Measurements from ENCODE around the gene SLC19A1.
A peak's percentile ranks its signal among the peaks of the same experiment; 100 is the strongest.

The SLC19A1 gene

GRCh38 chr21:45525910-45526306 is 16.3 kb downstream of the SLC19A1 start:
- peaks cover 4 to 9% of the 10 kb centered on the region in 2 donors for H3K4me1 ChIP-seq (ENCODE audit: control insufficient read depth in 2 of 2, insufficient read depth in 2 of 2, low read length in 2 of 2)
- no peaks in the 10 kb centered on the region for H3K27me3 ChIP-seq (ENCODE audit: control insufficient read depth in 2 of 2, insufficient read depth in 2 of 2, low read length in 2 of 2)
- H3K36me3 ChIP-seq (ENCODE audit: control insufficient read depth in 2 of 2, insufficient read depth in 2 of 2, low read length in 2 of 2), result peaks cover 12 to 20% of the 10 kb centered on the region in 2 donors
- no peak overlapping the region for H3K9ac ChIP-seq (ENCODE audit: low read depth in 1 of 2, low read length in 2 of 2)
- peaks cover 0 to 2% of the 10 kb centered on the region in 2 donors for H3K9me3 ChIP-seq (ENCODE audit: control insufficient read depth in 2 of 2, low read length in 2 of 2)
- no peak overlapping the region for H3K4me3 ChIP-seq (ENCODE audit: low read length in 2 of 2)
- no peak overlapping the region for H3K27ac ChIP-seq (ENCODE audit: low read depth in 2 of 2, low read length in 2 of 2)

- Histone ChIP-seq H3K9ac (ENCODE audit: low read depth in 1 of 2, low read length in 2 of 2) (peak overlapping the region in 1 of 2 donors; percentile 20), H3K27ac (ENCODE audit: low read depth in 2 of 2, low read length in 2 of 2) (no peak overlapping the region), H3K27me3 (ENCODE audit: control insufficient read depth in 2 of 2, insufficient read depth in 2 of 2, low read length in 2 of 2) (no peaks in the 10 kb centered on the region), H3K4me1 (ENCODE audit: control insufficient read depth in 2 of 2, insufficient read depth in 2 of 2, low read length in 2 of 2) (peaks cover 4 to 9% of the 10 kb centered on the region in 2 donors), H3K4me3 (ENCODE audit: low read length in 2 of 2) (no peak overlapping the region), H3K9me3 (ENCODE audit: control insufficient read depth in 2 of 2, low read length in 2 of 2) (peaks cover 0 to 2% of the 10 kb centered on the region in 2 donors), H3K36me3 (ENCODE audit: control insufficient read depth in 2 of 2, insufficient read depth in 2 of 2, low read length in 2 of 2) (peaks cover 11 to 22% of the 10 kb centered on the region in 2 donors)
Measured at GRCh38 chr21:45525153-45525909, 16.9 kb downstream of the SLC19A1 start.

GRCh38 chr21:45524756-45525152 is 17.5 kb downstream of the SLC19A1 start:
- peaks cover 5 to 17% of the 10 kb centered on the region in 2 donors for H3K36me3 ChIP-seq (ENCODE audit: control insufficient read depth in 2 of 2, insufficient read depth in 2 of 2, low read length in 2 of 2)
- peaks cover 4 to 9% of the 10 kb centered on the region in 2 donors for H3K4me1 ChIP-seq (ENCODE audit: control insufficient read depth in 2 of 2, insufficient read depth in 2 of 2, low read length in 2 of 2)
- H3K9me3 ChIP-seq (ENCODE audit: control insufficient read depth in 2 of 2, low read length in 2 of 2), result peaks cover 0 to 2% of the 10 kb centered on the region in 2 donors
- peak overlapping the region in 1 of 2 donors; percentile 20 for H3K9ac ChIP-seq (ENCODE audit: low read depth in 1 of 2, low read length in 2 of 2)
- no peak overlapping the region for H3K4me3 ChIP-seq (ENCODE audit: low read length in 2 of 2)
- no peak overlapping the region for H3K27ac ChIP-seq (ENCODE audit: low read depth in 2 of 2, low read length in 2 of 2)
- no peaks in the 10 kb centered on the region for H3K27me3 ChIP-seq (ENCODE audit: control insufficient read depth in 2 of 2, insufficient read depth in 2 of 2, low read length in 2 of 2)

GRCh38 chr21:45523411-45524101 is 18.7 kb downstream of the SLC19A1 start:
- no peak overlapping the region for H3K4me3 ChIP-seq (ENCODE audit: low read length in 2 of 2)
- no peaks in the 10 kb centered on the region for H3K27me3 ChIP-seq (ENCODE audit: control insufficient read depth in 2 of 2, insufficient read depth in 2 of 2, low read length in 2 of 2)
- H3K36me3 ChIP-seq (ENCODE audit: control insufficient read depth in 2 of 2, insufficient read depth in 2 of 2, low read length in 2 of 2), result peaks cover 0 to 8% of the 10 kb centered on the region in 2 donors
- H3K9me3 ChIP-seq (ENCODE audit: control insufficient read depth in 2 of 2, low read length in 2 of 2), result peaks cover 5 to 7% of the 10 kb centered on the region in 2 donors
- H3K9ac ChIP-seq (ENCODE audit: low read depth in 1 of 2, low read length in 2 of 2), result no peak overlapping the region
- peaks cover 4 to 9% of the 10 kb centered on the region in 2 donors for H3K4me1 ChIP-seq (ENCODE audit: control insufficient read depth in 2 of 2, insufficient read depth in 2 of 2, low read length in 2 of 2)
- H3K27ac ChIP-seq (ENCODE audit: low read depth in 2 of 2, low read length in 2 of 2), result no peak overlapping the region

- H3K4me1 ChIP-seq (ENCODE audit: control insufficient read depth in 2 of 2, insufficient read depth in 2 of 2, low read length in 2 of 2), result peaks cover 4 to 9% of the 10 kb centered on the region in 2 donors
- no peak overlapping the region for H3K4me3 ChIP-seq (ENCODE audit: low read length in 2 of 2)
- H3K9ac ChIP-seq (ENCODE audit: low read depth in 1 of 2, low read length in 2 of 2), result no peak overlapping the region
- peaks cover 0 to 7% of the 10 kb centered on the region in 2 donors for H3K36me3 ChIP-seq (ENCODE audit: control insufficient read depth in 2 of 2, insufficient read depth in 2 of 2, low read length in 2 of 2)
- peaks cover 5 to 7% of the 10 kb centered on the region in 2 donors for H3K9me3 ChIP-seq (ENCODE audit: control insufficient read depth in 2 of 2, low read length in 2 of 2)
- no peaks in the 10 kb centered on the region for H3K27me3 ChIP-seq (ENCODE audit: control insufficient read depth in 2 of 2, insufficient read depth in 2 of 2, low read length in 2 of 2)
- H3K27ac ChIP-seq (ENCODE audit: low read depth in 2 of 2, low read length in 2 of 2), result no peak overlapping the region
Measured at GRCh38 chr21:45522986-45523385, 19.3 kb downstream of the SLC19A1 start.

GRCh38 chr21:45522381-45522780 is 19.9 kb downstream of the SLC19A1 start:
- Histone ChIP-seq H3K9me3 (ENCODE audit: control insufficient read depth in 2 of 2, low read length in 2 of 2) (peaks cover 5 to 7% of the 10 kb centered on the region in 2 donors), H3K4me3 (ENCODE audit: low read length in 2 of 2) (no peak overlapping the region), H3K27ac (ENCODE audit: low read depth in 2 of 2, low read length in 2 of 2) (no peak overlapping the region), H3K27me3 (ENCODE audit: control insufficient read depth in 2 of 2, insufficient read depth in 2 of 2, low read length in 2 of 2) (no peaks in the 10 kb centered on the region), H3K36me3 (ENCODE audit: control insufficient read depth in 2 of 2, insufficient read depth in 2 of 2, low read length in 2 of 2) (peaks cover 0 to 7% of the 10 kb centered on the region in 2 donors), H3K4me1 (ENCODE audit: control insufficient read depth in 2 of 2, insufficient read depth in 2 of 2, low read length in 2 of 2) (peaks cover 4 to 9% of the 10 kb centered on the region in 2 donors), H3K9ac (ENCODE audit: low read depth in 1 of 2, low read length in 2 of 2) (no peak overlapping the region)

GRCh38 chr21:45521241-45521640 is 21.0 kb downstream of the SLC19A1 start:
- H3K4me3 ChIP-seq (ENCODE audit: low read length in 2 of 2), result no peak overlapping the region
- no peaks in the 10 kb centered on the region for H3K27me3 ChIP-seq (ENCODE audit: control insufficient read depth in 2 of 2, insufficient read depth in 2 of 2, low read length in 2 of 2)
- H3K4me1 ChIP-seq (ENCODE audit: control insufficient read depth in 2 of 2, insufficient read depth in 2 of 2, low read length in 2 of 2), result peaks cover 4 to 9% of the 10 kb centered on the region in 2 donors
- no peak overlapping the region for H3K9ac ChIP-seq (ENCODE audit: low read depth in 1 of 2, low read length in 2 of 2)
- peaks cover 5 to 7% of the 10 kb centered on the region in 2 donors for H3K9me3 ChIP-seq (ENCODE audit: control insufficient read depth in 2 of 2, low read length in 2 of 2)
- H3K36me3 ChIP-seq (ENCODE audit: control insufficient read depth in 2 of 2, insufficient read depth in 2 of 2, low read length in 2 of 2), result peaks cover 0 to 7% of the 10 kb centered on the region in 2 donors
- no peak overlapping the region for H3K27ac ChIP-seq (ENCODE audit: low read depth in 2 of 2, low read length in 2 of 2)

- Histone ChIP-seq H3K9me3 (ENCODE audit: control insufficient read depth in 2 of 2, low read length in 2 of 2) (peaks cover 5 to 7% of the 10 kb centered on the region in 2 donors), H3K4me3 (ENCODE audit: low read length in 2 of 2) (no peak overlapping the region), H3K27ac (ENCODE audit: low read depth in 2 of 2, low read length in 2 of 2) (no peak overlapping the region), H3K4me1 (ENCODE audit: control insufficient read depth in 2 of 2, insufficient read depth in 2 of 2, low read length in 2 of 2) (no peaks in the 10 kb centered on the region), H3K36me3 (ENCODE audit: control insufficient read depth in 2 of 2, insufficient read depth in 2 of 2, low read length in 2 of 2) (peaks cover 0 to 7% of the 10 kb centered on the region in 2 donors), H3K27me3 (ENCODE audit: control insufficient read depth in 2 of 2, insufficient read depth in 2 of 2, low read length in 2 of 2) (no peaks in the 10 kb centered on the region), H3K9ac (ENCODE audit: low read depth in 1 of 2, low read length in 2 of 2) (no peak overlapping the region)
Measured at GRCh38 chr21:45519182-45519581, 23.1 kb downstream of the SLC19A1 start.

- Histone ChIP-seq H3K4me3 (ENCODE audit: low read length in 2 of 2) (no peak overlapping the region), H3K27ac (ENCODE audit: low read depth in 2 of 2, low read length in 2 of 2) (no peak overlapping the region), H3K9ac (ENCODE audit: low read depth in 1 of 2, low read length in 2 of 2) (no peak overlapping the region), H3K9me3 (ENCODE audit: control insufficient read depth in 2 of 2, low read length in 2 of 2) (peaks cover 5 to 7% of the 10 kb centered on the region in 2 donors), H3K27me3 (ENCODE audit: control insufficient read depth in 2 of 2, insufficient read depth in 2 of 2, low read length in 2 of 2) (no peaks in the 10 kb centered on the region), H3K36me3 (ENCODE audit: control insufficient read depth in 2 of 2, insufficient read depth in 2 of 2, low read length in 2 of 2) (peaks cover 0 to 7% of the 10 kb centered on the region in 2 donors), H3K4me1 (ENCODE audit: control insufficient read depth in 2 of 2, insufficient read depth in 2 of 2, low read length in 2 of 2) (peaks cover 3% of the 10 kb centered on the region in 2 donors)
Measured at GRCh38 chr21:45518742-45519141, 23.5 kb downstream of the SLC19A1 start.
